Epithelial cell of prostate (primary cell): ENCODE results near the gene PLA2G6.

Experiments used
- DNase-seq: peaks from one replicate; pipeline ENCODE4 v3.0.0-alpha.2; 2011; ENCODE audit warnings: low read depth, low spot score
- H3K27ac ChIP-seq: fragments of 450-650 bp; 2 replicates; pipeline ENCODE4 v1.5.1; 2017; ENCODE audit warnings: mild to moderate bottlenecking

The PLA2G6 gene

DNA sequence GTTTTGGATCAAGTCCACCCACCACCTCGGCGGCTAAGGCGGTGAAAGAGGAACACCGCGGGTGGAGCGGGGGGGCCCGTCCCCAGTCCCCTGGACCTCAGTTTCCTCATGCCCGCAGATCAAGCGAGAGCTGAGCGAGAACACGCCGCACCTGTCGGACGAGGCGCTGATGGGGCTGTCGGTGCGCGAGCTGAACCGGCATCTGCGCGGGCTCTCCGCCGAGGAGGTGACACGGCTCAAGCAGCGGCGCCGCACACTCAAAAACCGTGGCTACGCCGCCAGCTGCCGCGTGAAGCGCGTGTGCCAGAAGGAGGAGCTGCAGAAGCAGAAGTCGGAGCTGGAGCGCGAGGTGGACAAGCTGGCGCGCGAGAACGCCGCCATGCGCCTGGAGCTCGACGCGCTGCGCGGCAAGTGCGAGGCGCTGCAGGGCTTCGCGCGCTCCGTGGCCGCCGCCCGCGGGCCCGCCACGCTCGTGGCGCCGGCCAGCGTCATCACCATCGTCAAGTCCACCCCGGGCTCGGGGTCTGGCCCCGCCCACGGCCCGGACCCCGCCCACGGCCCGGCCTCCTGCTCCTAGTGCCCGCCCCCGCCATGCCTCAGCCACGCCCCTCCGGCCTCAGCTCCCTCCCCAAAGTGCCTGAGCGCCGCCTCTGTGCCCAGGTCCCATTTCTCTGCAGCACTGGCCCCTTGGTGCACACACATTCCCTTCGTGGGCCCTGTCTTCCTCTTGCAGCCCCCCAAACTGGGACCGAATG lies 32.8 kb upstream of the PLA2G6 start:
- H3K27ac ChIP-seq: no peak overlapping the region
- no peak for DNase-seq

DNA sequence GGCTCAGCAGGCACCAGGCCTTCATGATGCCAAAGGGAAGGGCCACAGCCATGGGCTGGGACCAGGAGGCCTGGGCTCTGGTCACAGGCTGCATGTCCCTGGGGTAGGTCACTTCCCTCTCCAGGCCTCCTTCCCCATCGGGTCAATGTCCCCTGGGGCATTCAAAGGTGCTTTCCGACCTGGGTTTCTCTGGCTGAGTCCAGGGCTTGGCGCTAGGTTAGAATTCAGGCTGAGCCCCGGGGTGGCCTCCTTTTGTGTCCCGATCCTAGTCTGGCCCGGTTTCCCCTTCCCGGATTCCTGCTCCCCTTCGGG lies 32.3 kb upstream of the PLA2G6 start:
- H3K27ac ChIP-seq: no peak overlapping the region
- no peak for DNase-seq

DNA sequence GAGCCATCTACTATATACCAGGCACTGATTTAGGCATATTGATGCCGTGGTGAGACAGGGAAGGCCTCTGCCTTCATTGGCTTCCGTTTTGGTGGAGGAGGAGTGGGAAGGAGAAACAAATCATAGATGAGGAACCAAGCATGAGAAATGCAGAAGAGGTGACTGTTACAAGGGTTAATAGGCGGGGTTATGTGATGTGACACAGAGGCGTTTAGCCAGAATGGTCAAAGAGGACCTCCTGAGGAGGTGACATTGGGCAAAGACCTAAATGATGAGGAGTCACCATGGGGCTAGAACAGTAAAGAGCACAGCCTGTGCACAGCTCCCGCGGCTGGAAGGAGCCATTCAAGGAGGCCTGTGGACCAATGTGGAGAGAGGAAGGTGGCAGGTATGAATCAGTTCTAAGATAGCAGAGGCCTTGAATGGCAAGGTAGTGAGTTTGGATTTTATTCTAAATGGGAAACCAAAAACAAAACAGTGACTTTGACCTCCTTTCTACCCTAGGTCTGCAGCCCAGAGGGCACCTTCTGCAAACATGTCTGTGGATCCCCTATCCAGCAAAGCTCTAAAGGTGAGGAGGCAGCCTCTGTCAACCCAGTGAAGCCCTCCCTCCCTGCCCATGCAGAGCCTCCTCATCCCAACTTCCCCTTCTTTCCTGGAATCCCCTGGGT lies 31.8 kb upstream of the PLA2G6 start:
- no peak for DNase-seq
- no peak overlapping the region for H3K27ac ChIP-seq

DNA sequence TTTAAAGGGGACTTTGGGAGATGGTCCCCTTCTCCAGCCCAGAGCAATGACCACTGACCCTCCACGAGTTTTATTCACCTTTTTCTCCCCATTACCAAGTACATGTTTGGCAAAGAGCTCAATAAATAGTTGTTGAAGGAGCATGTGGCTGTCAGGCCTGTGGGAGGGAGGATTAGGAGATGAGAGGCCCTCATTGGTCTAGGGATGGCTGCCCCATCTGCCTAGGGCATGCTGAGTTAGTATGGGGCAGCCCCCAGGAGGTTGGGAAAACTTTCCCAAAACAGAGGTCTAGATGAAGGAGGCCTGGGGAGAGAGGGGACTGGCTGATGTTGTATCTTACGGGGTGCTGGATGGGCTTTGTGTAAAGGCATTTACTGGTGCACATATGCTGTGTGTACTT lies 30.8 kb upstream of the PLA2G6 start:
- no peak overlapping the region for H3K27ac ChIP-seq
- DNase-seq: no peak

DNA sequence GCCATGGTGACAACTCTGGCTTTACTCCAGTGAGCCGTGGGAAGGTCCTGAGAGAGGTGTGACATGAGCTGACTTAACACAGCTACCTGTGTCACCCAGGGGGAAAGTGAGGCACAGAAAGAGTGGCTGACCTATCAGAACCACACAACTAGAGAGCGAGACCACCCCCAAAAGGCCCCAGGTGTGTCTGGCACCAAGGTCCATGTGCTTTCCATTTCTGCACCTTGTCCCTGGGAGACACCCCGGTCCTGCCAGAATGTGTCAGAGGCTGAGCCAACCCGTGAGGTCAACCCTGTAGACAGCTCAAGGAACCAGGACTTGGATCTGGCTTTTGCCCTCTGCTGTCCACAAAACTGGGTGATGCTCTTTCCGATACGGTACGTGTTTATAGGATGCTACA lies 29.9 kb upstream of the PLA2G6 start:
- DNase-seq: no peak
- H3K27ac ChIP-seq: no peak overlapping the region

DNA sequence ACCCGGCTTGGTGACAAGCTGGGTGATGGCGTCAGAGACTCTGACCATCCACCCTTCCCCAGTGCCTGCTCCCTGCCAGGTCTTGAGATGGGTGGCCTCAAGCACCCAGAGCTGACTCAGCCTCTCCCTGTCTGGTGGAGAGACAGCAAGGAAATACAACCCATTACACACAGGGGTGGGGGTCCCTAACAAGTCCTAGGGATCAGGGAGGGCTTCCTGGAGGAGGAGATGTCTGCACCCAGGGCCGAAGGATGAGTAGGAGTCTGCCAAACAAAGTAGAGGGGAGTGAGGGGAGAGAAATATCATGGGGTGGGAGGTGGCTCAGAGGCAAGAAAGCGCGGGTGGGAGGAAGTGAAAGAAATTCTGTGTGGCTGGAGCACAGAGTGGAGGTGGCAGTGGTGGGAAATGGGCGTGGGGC lies 26.9 kb upstream of the PLA2G6 start:
- no peak for DNase-seq
- no peak overlapping the region for H3K27ac ChIP-seq

DNA sequence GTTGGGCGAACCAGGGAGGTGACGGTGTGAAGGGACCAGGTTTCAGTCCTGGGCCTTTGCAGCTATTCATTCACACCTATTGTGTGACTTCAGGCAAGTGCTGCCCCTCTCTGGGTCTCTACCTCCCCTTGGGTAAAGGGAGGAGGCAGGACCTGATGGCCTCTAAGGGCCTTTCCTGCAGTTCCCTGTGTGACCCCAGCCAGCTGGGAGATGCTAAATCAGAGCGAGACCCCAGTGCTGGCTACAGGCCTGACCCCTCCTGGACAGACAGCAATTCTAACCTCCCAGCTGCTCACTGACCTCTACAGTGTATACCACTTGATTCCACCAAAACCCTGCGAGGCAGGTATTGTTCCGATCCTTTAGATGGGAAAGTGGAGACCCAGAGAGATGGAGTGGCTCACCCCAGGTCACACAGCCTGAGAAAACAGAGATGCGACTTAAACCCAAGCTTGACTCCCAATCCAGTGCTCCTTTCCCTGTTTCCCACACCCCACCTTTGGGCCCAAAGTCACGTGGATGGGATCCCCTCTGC lies 26.3 kb upstream of the PLA2G6 start:
- no peak overlapping the region for H3K27ac ChIP-seq
- DNase-seq: no peak

DNA sequence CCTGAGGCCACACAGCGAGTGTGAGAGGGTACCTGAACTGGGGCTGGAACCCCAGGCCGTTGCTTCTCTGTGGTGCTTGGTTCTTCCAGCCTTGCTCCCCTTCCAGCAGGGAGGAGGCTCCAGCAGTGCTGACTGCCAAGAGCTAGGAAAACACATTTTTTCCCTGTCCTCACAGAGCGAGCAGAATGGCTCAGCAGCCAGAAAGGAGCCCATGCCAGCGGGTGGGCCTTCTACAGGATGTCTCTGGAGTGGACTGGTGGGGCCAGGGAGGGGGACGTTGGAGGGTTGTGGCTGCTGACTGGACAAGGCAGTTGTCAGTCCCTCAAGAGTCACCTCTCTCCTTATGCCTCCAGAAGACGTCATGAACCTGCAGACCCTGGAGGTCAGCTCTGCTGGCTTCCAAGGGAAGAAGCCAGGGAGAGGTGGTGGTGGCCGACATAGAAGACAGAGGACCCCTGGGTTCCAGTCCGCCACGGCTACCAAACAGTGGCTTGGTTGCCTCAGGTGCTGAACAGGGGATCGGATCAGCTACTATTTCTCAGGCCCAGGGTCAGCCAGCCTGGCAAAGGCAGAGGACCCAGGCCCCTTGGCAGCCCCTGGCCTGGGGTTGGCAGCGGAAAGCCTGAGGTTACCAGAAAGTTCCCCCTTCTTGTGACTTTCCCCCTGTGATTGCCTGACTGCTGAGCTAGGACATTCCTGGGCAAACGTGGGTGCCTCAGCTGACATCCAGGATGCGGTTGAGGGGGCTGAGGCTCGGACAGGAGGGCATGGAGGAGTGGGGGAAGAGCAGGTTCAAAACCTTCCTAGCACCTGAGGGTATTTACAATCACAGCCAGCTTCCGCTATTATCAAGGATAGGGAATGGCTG lies 23.9 kb upstream of the PLA2G6 start:
- DNase-seq: no peak
- no peak overlapping the region for H3K27ac ChIP-seq

DNA sequence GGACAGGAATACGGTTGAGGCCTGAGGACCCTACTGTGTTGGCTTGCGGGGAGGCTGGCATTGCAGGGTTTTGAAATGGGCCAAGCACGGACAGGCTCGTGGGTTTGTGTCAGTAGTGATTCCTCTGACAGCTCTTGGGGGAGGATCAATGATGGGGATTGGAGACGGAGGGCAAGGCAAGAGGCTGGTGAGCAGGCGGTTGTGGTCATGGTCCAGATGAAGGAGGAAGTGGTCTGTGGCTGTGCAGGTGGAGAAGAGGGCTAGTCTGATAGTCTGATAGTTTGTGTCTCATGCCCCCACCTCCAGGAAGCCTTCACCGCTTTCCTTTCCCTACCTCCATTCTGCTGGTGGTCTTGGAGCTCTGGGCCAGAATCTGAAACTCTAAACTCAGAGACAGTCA lies 23.2 kb upstream of the PLA2G6 start:
- no peak overlapping the region for H3K27ac ChIP-seq

DNA sequence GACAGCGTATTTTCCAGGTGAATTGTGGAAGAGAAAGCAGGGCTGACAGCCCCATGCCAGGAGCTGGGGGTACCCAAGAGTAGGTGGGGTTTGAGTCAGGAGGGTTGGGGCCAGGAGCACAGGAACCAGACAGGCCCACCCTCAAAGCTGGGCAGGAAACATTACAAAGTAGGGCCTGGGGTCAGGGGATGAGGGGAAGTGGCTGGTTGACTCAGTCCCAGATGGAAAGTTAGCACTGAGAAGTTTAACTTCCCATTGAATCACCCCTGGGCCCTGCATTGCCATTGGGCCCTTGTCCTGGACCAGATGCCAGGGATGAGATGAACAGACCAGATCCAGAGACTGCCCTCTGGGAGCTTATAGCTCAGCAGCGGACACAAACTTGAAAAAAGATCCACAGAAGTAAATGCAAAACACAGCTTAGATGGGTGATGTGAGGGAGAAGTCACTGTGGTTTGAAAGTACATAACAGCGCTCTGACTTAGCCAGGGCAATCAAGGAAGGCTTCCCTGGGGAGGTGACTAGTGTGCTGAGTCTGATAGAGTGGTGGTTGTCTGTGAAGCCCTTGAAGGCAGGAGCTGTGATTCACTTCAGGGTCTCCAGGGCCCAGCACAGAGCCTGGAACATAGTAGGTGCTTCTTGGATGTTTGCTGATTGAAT lies 22.4 kb upstream of the PLA2G6 start:
- H3K27ac ChIP-seq: peak overlapping the region; percentile 99
- DNase-seq: no peak

More for the DNA sequence above, 23.2 kb upstream of the PLA2G6 start:
- no peak for DNase-seq

DNA sequence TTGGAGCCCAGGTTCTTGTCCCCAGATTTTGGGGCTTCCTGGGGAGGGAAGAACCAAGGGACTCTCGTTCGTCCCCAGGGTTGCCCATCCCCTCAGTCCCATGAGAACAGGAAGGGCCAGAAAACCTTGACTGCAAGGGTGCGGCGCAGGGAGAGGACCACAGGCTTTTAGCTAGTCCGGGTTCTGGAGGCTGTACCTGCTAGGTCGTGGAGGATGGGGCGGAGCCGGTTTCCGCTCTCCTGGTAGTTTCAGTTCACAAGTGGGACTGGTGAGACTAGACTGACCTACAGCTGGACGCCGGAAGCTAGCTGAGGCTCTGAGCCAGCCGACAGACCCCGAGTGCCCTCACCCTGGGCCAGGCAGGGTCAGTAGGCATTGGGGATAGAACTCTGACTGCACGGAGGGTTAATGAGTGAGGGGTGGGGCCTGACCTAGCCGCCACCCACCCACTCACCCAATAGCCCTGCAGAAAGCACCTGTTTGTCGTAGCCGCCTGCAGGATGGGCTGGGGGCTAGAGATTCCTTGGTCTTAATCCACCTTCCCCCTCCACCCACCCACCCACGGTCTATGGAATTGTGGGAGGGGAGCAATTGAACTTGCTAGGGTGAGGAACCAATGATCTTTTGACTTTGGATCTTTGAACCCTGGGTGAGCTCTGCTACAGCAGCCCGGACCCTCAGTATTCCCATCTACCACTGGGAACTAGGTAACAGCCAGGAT lies 21.6 kb upstream of the PLA2G6 start:
- peak overlapping the region; percentile 99 for H3K27ac ChIP-seq
- no peak for DNase-seq

DNA sequence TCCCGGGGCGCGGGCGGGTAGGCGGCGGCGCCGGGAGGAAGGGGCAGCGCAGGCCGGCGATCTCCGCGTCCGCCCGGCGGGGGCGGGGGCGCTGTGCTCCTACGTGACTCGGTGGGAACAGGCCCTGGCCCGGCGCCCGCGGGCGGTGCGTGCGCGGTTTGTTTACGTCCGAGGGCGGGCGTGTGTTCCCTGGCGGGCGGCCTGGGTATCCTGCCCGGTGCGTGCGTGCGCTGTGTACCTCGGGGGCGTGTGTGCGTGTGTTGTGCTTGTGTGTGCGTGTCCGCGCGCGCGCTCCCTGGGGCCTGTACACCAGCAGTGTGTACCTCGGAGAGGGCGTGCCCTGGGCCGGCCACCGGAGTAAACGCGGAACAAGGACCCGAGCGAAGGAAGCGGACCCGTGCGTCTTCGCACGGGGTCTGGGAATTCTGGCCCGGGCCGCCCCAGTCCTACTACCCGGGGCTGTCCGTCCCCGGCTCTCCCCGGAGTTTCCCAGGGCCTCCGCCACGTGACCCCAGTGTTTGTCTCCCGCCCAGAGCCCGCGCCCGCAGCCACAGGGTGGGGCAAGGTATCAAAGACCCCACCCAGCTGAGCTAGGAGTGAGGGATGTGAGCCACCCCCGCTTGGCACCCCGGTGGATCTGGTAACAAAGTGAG lies 20.9 kb upstream of the PLA2G6 start:
- DNase-seq: no peak
- peak overlapping the region; percentile 99 for H3K27ac ChIP-seq

DNA sequence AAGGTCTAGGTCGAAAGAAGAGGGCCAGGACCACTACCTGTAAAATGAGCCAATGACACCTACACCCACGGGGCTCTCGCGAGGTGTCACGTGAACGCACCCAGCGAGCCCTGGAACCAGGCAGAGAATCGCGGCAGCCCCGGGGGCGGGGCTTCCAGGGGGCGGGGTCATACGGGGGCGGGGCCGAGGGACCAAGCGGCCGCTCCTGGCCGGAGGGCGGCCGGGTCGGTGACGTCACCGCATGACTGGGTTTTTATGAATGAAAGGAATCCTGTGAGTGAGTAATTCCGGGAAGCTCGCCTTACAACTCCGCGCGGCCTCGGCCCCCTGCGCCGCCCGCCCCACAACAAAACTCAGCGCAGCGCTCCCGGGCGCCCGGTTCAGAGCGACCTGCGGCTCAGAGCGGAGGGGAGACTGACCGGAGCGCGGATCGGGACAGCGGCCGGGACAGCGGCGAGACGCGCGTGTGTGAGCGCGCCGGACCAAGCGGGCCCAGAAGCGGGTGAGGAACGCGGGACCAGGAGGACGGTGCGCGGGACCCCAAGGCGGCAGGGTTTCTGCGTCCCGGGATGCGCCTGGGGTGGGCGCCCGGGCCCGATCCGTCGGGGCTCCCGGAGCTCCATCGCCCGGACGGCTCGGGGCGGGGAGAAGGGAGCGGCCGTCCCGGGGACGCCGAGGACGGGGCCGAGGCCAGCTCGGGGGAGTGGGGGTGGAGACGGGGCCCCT lies 20.2 kb upstream of the PLA2G6 start, which contains the start of gene MAFF:
MAFF (plus strand) TSS at position 284 of the 726 bp plus-strand sequence. CDS start 11,860 bp downstream, outside the sequence.
- peak; percentile 76 for DNase-seq
- peak within 1 kb of the TSS; percentile 99 for H3K27ac ChIP-seq

DNA sequence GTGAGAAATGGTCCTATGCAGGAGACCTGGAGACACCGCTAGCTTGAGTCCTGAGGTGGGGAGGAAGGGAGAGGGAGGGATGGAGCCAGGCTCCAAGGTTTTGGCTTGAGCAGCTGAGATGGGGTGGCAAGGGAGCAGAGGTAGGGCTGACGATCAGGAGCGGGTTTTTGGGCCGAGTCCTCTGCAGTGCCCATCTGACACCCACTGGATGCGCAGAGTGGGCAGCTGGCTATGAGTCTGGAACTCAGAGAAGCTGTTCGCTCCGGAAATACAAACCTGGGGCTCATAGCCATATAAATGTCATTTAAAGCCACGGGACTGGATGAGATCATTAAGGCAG lies 19.7 kb upstream of the PLA2G6 start:
- DNase-seq: no peak
- H3K27ac ChIP-seq: peak overlapping the region; percentile 99

DNA sequence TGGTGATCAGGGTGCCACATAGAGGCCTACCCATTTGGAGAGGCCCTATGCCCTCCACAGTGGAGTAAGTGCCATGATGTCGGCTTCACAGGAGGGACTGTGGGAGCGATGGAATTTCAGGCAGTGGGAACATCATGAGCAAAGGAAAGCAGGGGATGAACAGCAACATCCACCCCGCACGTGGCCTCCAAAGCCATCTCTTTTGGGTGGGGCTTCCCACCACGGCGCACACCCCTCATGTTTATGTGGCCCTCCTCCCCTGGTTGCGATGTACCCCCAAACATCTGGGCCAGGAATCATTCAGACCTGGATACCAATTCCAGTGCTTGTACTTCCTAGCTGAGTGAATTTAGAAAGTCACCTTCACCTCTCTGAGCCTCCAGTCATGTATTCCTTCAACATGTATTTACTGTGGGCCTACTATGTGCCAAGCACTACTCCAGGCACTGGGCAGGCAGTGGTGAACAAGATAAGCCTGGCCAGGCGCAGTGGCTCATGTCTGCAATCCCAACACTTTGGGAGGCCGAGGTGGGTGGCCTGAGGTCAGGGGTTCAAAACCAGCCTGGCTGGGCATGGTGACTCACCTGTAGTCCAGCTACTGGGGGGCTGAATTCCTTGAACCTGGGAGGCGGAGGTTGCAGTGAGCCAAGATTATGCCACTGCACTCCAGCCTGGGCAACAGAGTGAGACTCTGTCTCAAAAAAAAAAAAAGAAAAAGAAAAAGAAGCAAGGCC lies 18.4 kb upstream of the PLA2G6 start:
- no peak overlapping the region for H3K27ac ChIP-seq
- DNase-seq: no peak

DNA sequence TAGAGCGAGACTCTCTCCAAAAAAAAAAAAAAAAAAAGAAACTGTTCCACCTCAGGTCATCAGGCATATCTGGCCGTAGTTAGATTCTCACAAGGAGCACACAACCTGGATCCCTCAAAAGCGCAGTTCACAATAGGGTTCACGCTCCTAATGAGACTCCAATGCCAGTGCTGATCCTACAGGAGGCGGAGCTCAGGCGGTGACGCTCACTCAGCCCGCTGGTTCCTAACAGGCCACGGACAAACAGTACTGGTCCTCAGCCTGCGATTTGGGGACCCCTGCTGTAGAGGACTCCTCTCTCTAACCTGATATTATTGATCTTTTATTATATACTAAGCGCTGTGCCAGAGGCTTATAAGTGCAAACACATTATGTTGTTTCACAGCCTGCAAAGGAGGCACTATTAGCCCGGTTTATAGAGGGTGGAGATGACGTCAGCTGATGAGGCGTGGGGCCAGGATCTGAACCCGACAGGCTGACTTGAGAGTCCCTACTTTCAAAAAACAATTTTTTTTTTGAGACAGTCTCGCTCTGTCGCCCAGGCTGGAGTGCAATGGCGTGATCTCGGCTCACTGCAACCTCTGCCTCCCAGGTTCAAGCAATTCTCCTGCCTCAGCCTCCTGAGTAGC lies 15.3 kb upstream of the PLA2G6 start:
- H3K27ac ChIP-seq: no peak overlapping the region
- no peak for DNase-seq

DNA sequence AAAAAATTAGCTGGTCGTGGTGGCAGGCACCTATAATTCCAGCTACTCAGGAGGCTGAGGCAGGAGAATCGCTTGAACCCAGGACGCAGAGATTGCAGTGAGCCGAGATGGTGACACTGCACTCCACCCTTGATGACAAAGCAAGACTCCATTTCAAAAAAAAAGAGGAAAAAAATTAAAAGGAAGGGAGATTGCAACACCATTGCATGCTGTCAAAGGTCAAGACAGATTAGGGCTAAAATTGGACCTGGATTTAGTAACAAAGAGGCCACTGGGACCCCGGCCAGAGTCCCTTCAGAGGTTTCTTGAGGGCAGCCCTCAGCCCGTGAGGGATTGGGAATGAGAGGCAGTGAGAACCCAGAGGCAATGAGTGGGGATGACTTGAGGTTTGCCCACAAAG lies 11.9 kb upstream of the PLA2G6 start:
- DNase-seq: no peak
- no peak overlapping the region for H3K27ac ChIP-seq

DNA sequence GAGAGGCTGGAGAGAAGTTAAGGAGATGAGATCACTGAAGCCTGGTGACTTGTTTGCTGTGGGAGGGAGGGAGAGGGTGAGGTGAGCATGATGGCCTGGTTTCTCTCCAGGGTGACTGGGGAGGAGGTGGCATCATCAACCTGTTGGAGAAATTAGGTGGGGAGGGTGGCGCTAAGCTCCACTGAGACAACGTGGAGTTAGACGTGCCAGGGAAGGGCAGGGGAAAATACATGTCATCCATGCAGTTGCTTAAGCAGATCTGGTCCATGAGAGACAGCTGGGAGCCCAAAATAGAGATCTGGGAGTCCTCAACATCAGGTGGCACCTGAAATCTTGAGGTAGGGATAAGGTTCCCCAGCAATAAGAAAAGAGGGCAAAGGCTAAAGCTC lies 10.8 kb upstream of the PLA2G6 start:
- no peak for DNase-seq
- no peak overlapping the region for H3K27ac ChIP-seq
